ENCODE data around the gene PTPRG. TPM values are rescaled to one million over a fixed set of nuclear protein-coding genes. Genes with fewer than 3 reads are reported as not detected.

Gene PTPRG
- total RNA-seq, 1 donor from 2014 or later: 39.6 TPM

DNA sequence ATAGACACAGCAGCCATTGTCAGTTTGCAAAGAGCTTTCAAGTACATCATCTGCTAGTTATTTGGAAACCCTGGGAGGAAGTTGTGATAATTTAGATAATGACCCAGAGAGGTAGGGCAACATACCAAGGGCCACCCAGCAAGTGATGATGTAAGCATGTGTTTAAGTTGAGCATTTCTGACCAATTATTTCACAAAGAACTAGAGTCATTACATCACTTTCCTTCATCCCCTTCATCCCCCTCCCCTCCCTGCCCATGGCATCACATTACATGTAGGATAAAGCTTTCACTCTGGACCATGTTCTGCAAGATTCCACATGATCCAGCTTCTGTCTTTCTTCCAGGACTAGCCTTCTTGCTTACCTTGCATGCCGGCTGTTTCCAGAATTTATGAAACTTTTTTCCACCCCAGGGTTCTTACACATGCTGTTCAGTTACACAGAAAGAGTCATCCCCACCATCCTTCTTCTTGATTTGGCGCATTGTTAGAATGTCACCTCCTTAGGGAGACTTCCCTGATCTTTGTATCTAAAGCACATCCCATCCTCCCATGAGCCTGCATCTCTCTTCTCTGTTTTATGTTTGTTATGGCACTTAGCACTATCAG is 71.3 kb downstream of the PTPRG start:
- Histone ChIP-seq H3K4me1 (ENCODE audit: insufficient read depth, low read length) (peaks cover 19% of the 10 kb centered on the region), H2AFZ (ENCODE audit: low read depth, low read length) (no peak overlapping the region), H3K9me3 (ENCODE audit: insufficient read depth, low read depth, low read length) (no peaks in the 10 kb centered on the region), H4K20me1 (ENCODE audit: insufficient read depth, low read length) (peaks cover 38% of the 10 kb centered on the region), H3K4me2 (ENCODE audit: low read length) (no peak overlapping the region), H3K27ac (ENCODE audit: low read depth, low read length) (no peak overlapping the region), H3K36me3 (ENCODE audit: insufficient read depth, low read length) (no peaks in the 10 kb centered on the region), H3K79me2 (ENCODE audit: insufficient read depth, low read length) (peaks cover 6% of the 10 kb centered on the region), H3K27me3 (ENCODE audit: insufficient read depth, low read length) (no peaks in the 10 kb centered on the region), H3K9ac (ENCODE audit: low read length) (no peak overlapping the region), H3K4me3 (ENCODE audit: insufficient read depth, low read depth, low read length) (no peak overlapping the region)
- H3K36me3 Mint-ChIP-seq (ENCODE audit: low read depth, unreplicated experiment): no peaks in the 10 kb centered on the region
- H3K27me3 Mint-ChIP-seq (ENCODE audit: low read depth, unreplicated experiment): no peaks in the 10 kb centered on the region
- H3K9me3 Mint-ChIP-seq (ENCODE audit: unreplicated experiment): no peaks in the 10 kb centered on the region
- no peak for FAIRE-seq
- peaks cover 31% of the 10 kb centered on the region for H3K4me1 Mint-ChIP-seq (ENCODE audit: low read depth, unreplicated experiment)
- TF ChIP-seq EZH2 (IDR thresholded peaks at IDR 0.05; ENCODE audit: insufficient read depth, low read length): no peak
- TF ChIP-seq, protein P1, sequence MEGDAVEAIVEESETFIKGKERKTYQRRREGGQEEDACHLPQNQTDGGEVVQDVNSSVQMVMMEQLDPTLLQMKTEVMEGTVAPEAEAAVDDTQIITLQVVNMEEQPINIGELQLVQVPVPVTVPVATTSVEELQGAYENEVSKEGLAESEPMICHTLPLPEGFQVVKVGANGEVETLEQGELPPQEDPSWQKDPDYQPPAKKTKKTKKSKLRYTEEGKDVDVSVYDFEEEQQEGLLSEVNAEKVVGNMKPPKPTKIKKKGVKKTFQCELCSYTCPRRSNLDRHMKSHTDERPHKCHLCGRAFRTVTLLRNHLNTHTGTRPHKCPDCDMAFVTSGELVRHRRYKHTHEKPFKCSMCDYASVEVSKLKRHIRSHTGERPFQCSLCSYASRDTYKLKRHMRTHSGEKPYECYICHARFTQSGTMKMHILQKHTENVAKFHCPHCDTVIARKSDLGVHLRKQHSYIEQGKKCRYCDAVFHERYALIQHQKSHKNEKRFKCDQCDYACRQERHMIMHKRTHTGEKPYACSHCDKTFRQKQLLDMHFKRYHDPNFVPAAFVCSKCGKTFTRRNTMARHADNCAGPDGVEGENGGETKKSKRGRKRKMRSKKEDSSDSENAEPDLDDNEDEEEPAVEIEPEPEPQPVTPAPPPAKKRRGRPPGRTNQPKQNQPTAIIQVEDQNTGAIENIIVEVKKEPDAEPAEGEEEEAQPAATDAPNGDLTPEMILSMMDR (IDR thresholded peaks at IDR 0.05; ENCODE audit: insufficient read depth, low read depth, low read length): no peak
- H3K27ac Mint-ChIP-seq (ENCODE audit: unreplicated experiment): no peak overlapping the region
- H3K4me3 Mint-ChIP-seq (ENCODE audit: unreplicated experiment): no peak overlapping the region
- no peak for DNase-seq (ENCODE audit: low read depth)

DNA sequence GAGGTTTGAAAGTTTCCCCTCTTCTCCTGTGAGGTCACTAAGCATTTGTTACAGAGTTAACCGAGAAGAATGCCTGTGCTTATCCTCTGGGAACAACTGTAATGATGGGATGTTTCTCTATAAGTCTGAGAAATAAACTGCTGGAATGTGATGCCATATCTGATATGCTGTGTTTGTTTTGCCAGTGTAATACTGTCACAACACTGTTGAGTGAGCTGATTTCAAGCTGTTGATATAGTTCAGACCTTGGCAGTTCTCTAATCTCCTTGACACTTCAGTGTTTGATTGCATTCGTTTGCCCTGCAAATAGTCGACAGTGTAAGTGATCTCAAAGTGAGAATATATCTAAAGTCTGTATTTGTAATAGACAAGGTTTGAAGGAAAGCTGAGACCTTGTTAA is 73.3 kb downstream of the PTPRG start:
- Mint-ChIP-seq H3K4me3 (ENCODE audit: unreplicated experiment) (no peak overlapping the region), H3K36me3 (ENCODE audit: low read depth, unreplicated experiment) (no peaks in the 10 kb centered on the region), H3K27me3 (ENCODE audit: low read depth, unreplicated experiment) (no peaks in the 10 kb centered on the region), H3K9me3 (ENCODE audit: unreplicated experiment) (no peaks in the 10 kb centered on the region), H3K27ac (ENCODE audit: unreplicated experiment) (no peak overlapping the region), H3K4me1 (ENCODE audit: low read depth, unreplicated experiment) (peaks cover 15% of the 10 kb centered on the region)
- Histone ChIP-seq H3K36me3 (ENCODE audit: insufficient read depth, low read length) (no peaks in the 10 kb centered on the region), H3K9ac (ENCODE audit: low read length) (no peak overlapping the region), H4K20me1 (ENCODE audit: insufficient read depth, low read length) (peaks cover 36% of the 10 kb centered on the region), H2AFZ (ENCODE audit: low read depth, low read length) (no peak overlapping the region), H3K27ac (ENCODE audit: low read depth, low read length) (no peak overlapping the region), H3K4me1 (ENCODE audit: insufficient read depth, low read length) (peaks cover 16% of the 10 kb centered on the region), H3K79me2 (ENCODE audit: insufficient read depth, low read length) (peaks cover 6% of the 10 kb centered on the region), H3K27me3 (ENCODE audit: insufficient read depth, low read length) (no peaks in the 10 kb centered on the region), H3K4me2 (ENCODE audit: low read length) (no peak overlapping the region), H3K9me3 (ENCODE audit: insufficient read depth, low read depth, low read length) (no peaks in the 10 kb centered on the region), H3K4me3 (ENCODE audit: insufficient read depth, low read depth, low read length) (no peak overlapping the region)
- DNase-seq (ENCODE audit: low read depth) (no peak), FAIRE-seq (peak; percentile 45)
- no peak for TF ChIP-seq EZH2 (IDR thresholded peaks at IDR 0.05; ENCODE audit: insufficient read depth, low read length)
- TF ChIP-seq, protein P1 (IDR thresholded peaks at IDR 0.05; ENCODE audit: insufficient read depth, low read depth, low read length): no peak
